ENCODE results near the gene SCML2.

SCML2 gene

DNA sequence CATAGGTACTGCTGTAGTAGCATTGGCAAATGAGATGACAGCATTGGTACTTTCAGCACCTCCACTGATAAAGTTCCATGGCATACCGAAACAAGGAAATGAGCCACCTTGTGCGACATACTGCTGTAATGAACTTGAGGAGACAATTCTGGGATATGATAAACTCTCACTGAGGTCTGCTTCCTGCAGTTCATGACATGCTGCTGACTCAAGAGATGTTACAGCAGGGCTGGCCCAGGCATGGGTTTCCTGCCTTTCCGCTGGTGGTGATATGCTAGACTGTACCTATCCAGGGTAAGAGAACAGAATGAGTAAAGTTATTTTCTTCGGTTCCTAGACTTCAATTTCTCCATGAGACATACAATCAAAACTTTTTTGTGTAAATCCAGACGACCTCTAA, 150.9 kb downstream of the SCML2 start:
- H3K36me3 Mint-ChIP-seq, result no peaks in the 10 kb centered on the region
- H3K27ac Mint-ChIP-seq, result no peak overlapping the region
- no peaks in the 10 kb centered on the region for H3K27me3 Mint-ChIP-seq
- H3K4me1 Mint-ChIP-seq, result no peaks in the 10 kb centered on the region
- H3K9me3 Mint-ChIP-seq, result no peaks in the 10 kb centered on the region
- no peak overlapping the region for H3K4me3 Mint-ChIP-seq

DNA sequence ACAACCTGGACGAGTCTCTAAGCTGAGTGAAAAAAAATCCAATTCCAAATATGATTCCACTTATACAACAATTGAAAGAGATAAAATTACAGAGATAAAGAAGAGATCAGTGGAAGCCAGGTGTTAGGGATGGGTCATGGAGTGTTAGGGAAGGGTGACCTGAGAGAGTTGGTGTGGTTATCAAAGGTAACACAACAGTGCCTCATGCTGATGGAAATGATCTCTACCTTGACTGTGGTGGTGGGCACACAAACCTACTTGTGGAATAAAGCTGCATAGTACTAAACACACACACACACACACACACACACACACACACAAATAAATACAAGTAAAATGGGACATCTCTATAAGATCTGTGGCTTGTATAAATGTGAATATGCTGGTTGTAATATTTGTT, 159.8 kb downstream of the SCML2 start:
- Mint-ChIP-seq H3K27me3 (no peaks in the 10 kb centered on the region), H3K4me3 (no peak overlapping the region), H3K36me3 (no peaks in the 10 kb centered on the region), H3K4me1 (no peaks in the 10 kb centered on the region), H3K9me3 (no peaks in the 10 kb centered on the region), H3K27ac (no peak overlapping the region)

Data from activated naive CD4-positive, alpha-beta T cell treated with anti-CD3 and anti-CD28 coated beads, Interleukin-2, amount 50 U/mL, for 24 hours (primary cell).